PC-3 (cell line): ENCODE results near the gene GATD1. TPM values are rescaled to one million over a fixed set of nuclear protein-coding genes. Genes with fewer than 3 reads are reported as not detected.
A peak's percentile ranks its signal among the peaks of the same experiment; 100 is the strongest.

Source experiments
- ATAC-seq: fragments of 200-7000 bp; cut with Tn5 transposase; 2 replicates; pipeline ENCODE4 v1.9.1; 2020; ENCODE audit warnings: mild to moderate bottlenecking, moderate library complexity
- BruUV-seq: library from RNA; stranded (reverse); fragments of 400-500 nt; replicated peaks from 2 replicates; lab custom pipeline; 2021; lab: Mats Ljungman, UMichigan
- CTCF ChIA-PET: fragments of 300-600 bp; sonication (Branson Sonifier 250); formaldehyde crosslinking; loops from one replicate; lab custom pipeline; 2022; ENCODE audit warnings: antibody characterized with exemption; lab: Charles Lee
- POLR2A ChIA-PET: fragments of 300-600 bp; sonication (Branson Sonifier 250); formaldehyde crosslinking; loops from one replicate; lab custom pipeline; 2022; ENCODE audit warnings: antibody characterized with exemption; ENCODE audit not compliant: unreplicated experiment; lab: Charles Lee
- DNase-seq: peaks from one replicate; pipeline ENCODE4 v3.0.0-alpha.2; 2015
- H2AFZ ChIP-seq: fragments of 300-600 bp; sonication (generic); 2 replicates; pipeline ENCODE4 v1.6.0; 2016; ENCODE audit warnings: antibody characterized with exemption, low read length
- H3F3A ChIP-seq: fragments of 300-600 bp; sonication (generic); one replicate; pipeline ENCODE4 v1.6.0; 2017; ENCODE audit warnings: antibody characterized with exemption, low read length, control low read depth, mild to moderate bottlenecking; ENCODE audit not compliant: unreplicated experiment
- H3K27ac ChIP-seq: fragments of 300-600 bp; sonication (generic); 2 replicates; pipeline ENCODE4 v1.5.1; 2016; ENCODE audit warnings: mild to moderate bottlenecking, low read length
- H3K27me3 ChIP-seq: fragments of 300-600 bp; sonication (generic); 2 replicates; pipeline ENCODE4 v1.6.1; 2016; ENCODE audit warnings: low read length, mixed read lengths
- H3K36me3 ChIP-seq: fragments of 300-600 bp; sonication (generic); 2 replicates; pipeline ENCODE4 v1.6.1; 2016; ENCODE audit warnings: low read depth, mixed run types, low read length, mixed read lengths
- H3K4me1 ChIP-seq: fragments of 300-600 bp; sonication (generic); 2 replicates; pipeline ENCODE4 v1.5.1; 2016; ENCODE audit warnings: low read length; ENCODE audit not compliant: insufficient read depth
- H3K4me2 ChIP-seq: fragments of 300-600 bp; sonication (generic); 2 replicates; pipeline ENCODE4 v1.6.0; 2016; ENCODE audit warnings: low read length
- H3K4me3 ChIP-seq: fragments of 300-600 bp; sonication (generic); 2 replicates; pipeline ENCODE4 v1.5.1; 2016; ENCODE audit warnings: mild to moderate bottlenecking, low read length, mixed read lengths
- H3K79me2 ChIP-seq: fragments of 300-600 bp; sonication (generic); 2 replicates; pipeline ENCODE4 v1.6.1; 2017; ENCODE audit warnings: low read length, mixed read lengths
- H3K9ac ChIP-seq: fragments of 300-600 bp; sonication (generic); 2 replicates; pipeline ENCODE4 v1.6.0; 2016; ENCODE audit warnings: mild to moderate bottlenecking, low read length
- H3K9me2 ChIP-seq: fragments of 300-600 bp; sonication (generic); replicated peaks from 2 replicates; pipeline ENCODE4 v1.6.1; 2016; ENCODE audit warnings: mixed run types, low read length, mixed read lengths
- H3K9me3 ChIP-seq: fragments of 300-600 bp; sonication (generic); 2 replicates; pipeline ENCODE4 v1.6.1; 2016; ENCODE audit warnings: low read length, mixed read lengths
- H4K20me1 ChIP-seq: fragments of 300-600 bp; sonication (generic); 2 replicates; pipeline ENCODE4 v1.6.1; 2016; ENCODE audit warnings: low read length, mixed read lengths
- CTCF ChIP-seq: fragments of 300-600 bp; sonication (generic); conservative IDR thresholded peaks from 2 replicates; pipeline ENCODE4 v1.5.1; 2017; ENCODE audit warnings: antibody characterized with exemption, low read depth, mild to moderate bottlenecking, low read length
- EZH2 ChIP-seq: fragments of 300-600 bp; sonication (generic); IDR thresholded peaks from one replicate; pipeline ENCODE4 v1.6.1; 2017; ENCODE audit warnings: antibody characterized with exemption, mild to moderate bottlenecking, low read length; ENCODE audit not compliant: unreplicated experiment
- EZH2phosphoT487 ChIP-seq: fragments of 300-600 bp; sonication (generic); IDR thresholded peaks from 2 replicates; pipeline ENCODE4 v1.6.1; 2018; ENCODE audit warnings: mild to moderate bottlenecking, antibody characterized with exemption, low read length, borderline replicate concordance
- intact Hi-C: fragments of 100-400 bp; cut with micrococcal nuclease; formaldehyde crosslinking; loops from 2 replicates; pipeline ENCODE4 v1.9.0; 2023
- total RNA-seq: library from RNA; depleted of rRNA; stranded (reverse); fragments of >200 nt; gene quantifications from 2 replicates; pipeline ENCODE4 v1.2.3, GENCODE V29; 2014

The GATD1 gene
- total RNA-seq, 1 experiment from 2014 or later = 39.7 TPM

GRCh38 chr11:823441-824291 is 46.4 kb upstream of the GATD1 start:
- CTCF ChIA-PET = no interaction called here
- TF ChIP-seq EZH2 (no peak), CTCF (no peak), EZH2phosphoT487 (no peak)
- Histone ChIP-seq H3K27ac (no peak overlapping the region), H3K27me3 (no peaks in the 10 kb centered on the region), H3K79me2 (peaks cover 25% of the 10 kb centered on the region), H3K4me1 (peaks cover 55% of the 10 kb centered on the region), H3K9ac (no peak overlapping the region), H2AFZ (no peak overlapping the region), H3K9me3 (no peaks in the 10 kb centered on the region), H3K4me3 (no peak overlapping the region), H3K9me2 (no peaks in the 10 kb centered on the region), H3K4me2 (no peak overlapping the region), H3K36me3 (no peaks in the 10 kb centered on the region), H4K20me1 (peaks cover 13% of the 10 kb centered on the region; the same call in 1 of the 2 replicates), H3F3A (no peaks in the 10 kb centered on the region)
- BruUV-seq = no TSS peak
- POLR2A ChIA-PET = no interaction called here
- DNase-seq (no peak), ATAC-seq (no peak)
- intact Hi-C loops = no loop called here

GRCh38 chr11:821512-822371 is 44.5 kb upstream of the GATD1 start:
- no peak for TF ChIP-seq CTCF
- no peak for TF ChIP-seq EZH2
- no peak for TF ChIP-seq EZH2phosphoT487
- Histone ChIP-seq H3K79me2 (peaks cover 25% of the 10 kb centered on the region), H3K27ac (peak overlapping the region; percentile 34), H3K4me3 (peak overlapping the region; percentile 38), H3K4me2 (peak overlapping the region; percentile 100), H3K9me2 (no peaks in the 10 kb centered on the region), H3K27me3 (no peaks in the 10 kb centered on the region), H3K4me1 (peaks cover 49% of the 10 kb centered on the region), H3K36me3 (no peaks in the 10 kb centered on the region), H3F3A (no peaks in the 10 kb centered on the region), H3K9ac (no peak overlapping the region), H4K20me1 (peaks cover 13% of the 10 kb centered on the region; the same call in 1 of the 2 replicates), H3K9me3 (no peaks in the 10 kb centered on the region), H2AFZ (no peak overlapping the region)
- DNase-seq (no peak), ATAC-seq (no peak)
- intact Hi-C loops = loop anchor here (2.0 kb wide), 1 partner anchor 25 kb away; no protein-coding TSS in a partner anchor
- POLR2A ChIA-PET = interaction anchor here (1.0 kb wide), 1 partner anchor 13 kb away, joined by 4 read pairs; no protein-coding TSS in a partner anchor
- CTCF ChIA-PET = no interaction called here
- BruUV-seq = no TSS peak
